SKM-1 (cell line): ENCODE results near the gene RBM25.
"Not testable (repeated sequence)": the region's sequence is repeated elsewhere in the genome, so short reads cannot be mapped to it uniquely, and the experiment has no call there.

Experiments
- DNase-seq: peaks from one replicate; lab custom pipeline; 2025; ENCODE audit not compliant: unreplicated experiment; lab: John Stamatoyannopoulos, UW

The RBM25 gene

DNA sequence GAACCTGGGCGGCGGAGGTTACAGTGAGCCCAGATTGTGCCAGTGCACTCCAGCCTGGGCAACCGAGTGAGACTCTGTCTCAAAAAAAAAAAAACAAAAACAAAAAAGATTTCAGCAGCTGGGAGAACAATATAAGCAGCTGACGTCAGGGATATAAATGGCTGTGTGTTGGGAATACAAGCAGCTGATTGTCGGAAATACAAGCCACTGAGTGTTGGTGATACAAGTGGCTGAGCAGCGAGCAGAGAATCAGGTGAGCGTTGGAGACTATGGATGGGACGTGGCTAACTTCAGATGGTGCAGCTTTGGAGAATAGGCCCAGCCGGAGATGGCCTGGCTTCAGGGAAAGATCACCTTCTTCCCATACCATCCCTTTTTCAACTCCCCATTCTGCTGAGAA is 109.9 kb downstream of the RBM25 start:
- no peak for DNase-seq

DNA sequence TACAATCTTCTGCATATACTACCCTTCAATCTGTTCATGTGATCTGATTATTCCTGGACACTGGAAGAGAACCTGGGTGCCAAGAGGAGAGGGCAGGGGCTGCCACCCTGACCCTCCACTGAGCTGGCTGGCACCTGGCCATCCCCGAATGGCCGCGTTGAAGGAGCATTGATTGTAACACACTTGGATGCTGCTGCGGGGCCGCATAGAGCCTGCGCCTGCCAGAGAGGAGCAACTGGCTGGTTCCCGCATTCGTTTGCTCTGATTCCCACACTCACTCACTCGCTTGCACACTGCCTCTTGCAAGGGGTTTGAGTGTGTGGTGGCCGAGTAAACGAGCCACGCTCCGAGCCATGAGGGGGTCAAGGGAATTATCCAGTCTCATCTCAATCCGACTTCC is 110.4 kb downstream of the RBM25 start:
- no peak for DNase-seq

- not testable (repeated sequence) for DNase-seq
Measured at GRCh38 chr14:73169855-73170254, 111.5 kb downstream of the RBM25 start.

GRCh38 chr14:73170686-73171085 is 112.4 kb downstream of the RBM25 start:
- DNase-seq: no peak

DNA sequence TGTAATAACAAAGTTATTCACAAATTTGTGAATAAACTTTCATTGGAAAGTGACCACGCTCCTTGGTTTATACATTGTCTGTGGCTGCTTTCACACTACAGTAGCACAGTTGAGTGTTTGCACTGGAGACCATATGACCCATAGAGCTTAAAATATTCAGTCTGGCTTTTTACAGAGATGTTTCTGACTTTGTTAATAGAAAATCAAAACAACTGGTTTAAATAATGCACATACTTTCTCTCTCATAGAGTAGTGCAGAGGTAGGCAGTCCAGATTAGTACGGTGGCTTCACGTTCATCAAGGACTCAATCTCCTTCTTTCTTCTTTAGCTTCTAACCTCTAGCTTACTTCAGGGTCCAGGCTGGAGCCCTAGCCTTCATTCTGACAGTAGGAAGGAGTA is 114.2 kb downstream of the RBM25 start:
- DNase-seq: no peak

DNA sequence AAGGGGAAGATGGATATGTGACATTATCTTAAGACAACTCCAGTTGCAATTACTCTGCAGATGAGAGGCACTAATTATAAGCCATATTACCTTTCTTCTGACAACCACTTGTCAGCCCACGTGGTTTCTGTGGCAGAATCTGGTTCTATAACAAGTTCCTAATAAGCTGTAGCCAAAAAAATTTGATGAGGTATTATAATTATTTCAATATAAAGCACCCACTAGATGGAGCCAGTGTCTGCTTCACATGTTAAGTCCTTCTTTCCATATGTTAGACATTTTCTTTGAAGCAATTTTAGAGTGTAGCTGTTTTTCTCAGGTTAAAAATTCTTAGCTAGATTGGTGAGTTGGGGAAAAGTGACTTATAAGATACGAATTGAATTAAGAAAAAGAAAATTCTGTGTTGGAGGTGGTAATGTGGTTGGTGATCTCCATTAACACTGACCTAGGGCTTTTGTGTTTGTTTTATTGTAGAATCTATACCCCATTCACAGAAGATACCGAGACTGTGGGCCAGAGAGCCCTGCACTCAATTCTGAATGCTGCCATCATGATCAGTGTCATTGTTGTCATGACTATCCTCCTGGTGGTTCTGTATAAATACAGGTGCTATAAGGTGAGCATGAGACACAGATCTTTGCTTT is 114.9 kb downstream of the RBM25 start:
- DNase-seq: no peak
